Vagina (tissue), 2 donors: ENCODE data around the gene RBM10.

Source experiments
- POLR2A ChIP-seq, 2 donors: fragments of 450-650 bp; IDR thresholded peaks; one replicate each; pipeline ENCODE4 v1.6.1; 2017; ENCODE audit warnings: antibody characterized with exemption in 2 of 2, mild to moderate bottlenecking in 2 of 2, moderate library complexity in 2 of 2
- TF ChIP-seq, protein P1 (sequence below), 3 experiments: fragments of 450-650 bp in 2 of 3; fragments of 200-600 bp in 1 of 3; sonication (generic) in 1 of 3; IDR thresholded peaks; one replicate each; pipeline ENCODE4 v1.5.1; 2017 to 2019; ENCODE audit warnings: antibody characterized with exemption in 3 of 3, mild to moderate bottlenecking in 2 of 3, moderate library complexity in 2 of 3

DNA sequence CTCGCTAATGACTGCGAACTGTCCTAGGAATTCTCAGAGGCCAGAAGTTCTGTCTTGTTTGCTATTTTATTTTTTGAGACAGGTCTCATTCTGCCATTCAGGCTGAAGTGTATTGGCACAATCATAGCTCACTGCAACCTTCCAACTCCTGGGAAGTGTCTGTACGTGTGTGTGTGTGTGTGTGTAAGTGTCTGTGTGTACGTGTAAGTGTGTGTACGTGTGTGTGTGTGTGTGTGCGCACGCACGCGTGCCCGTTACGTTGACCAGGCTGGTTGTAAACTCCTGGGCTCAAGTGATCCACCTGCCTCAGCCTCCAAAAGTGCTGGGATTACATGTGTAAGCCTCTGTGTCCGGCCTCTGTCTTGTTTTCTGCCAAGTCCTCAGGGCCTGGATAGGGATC, 63.1 kb downstream of the RBM10 start:
- TF ChIP-seq, protein P1, sequence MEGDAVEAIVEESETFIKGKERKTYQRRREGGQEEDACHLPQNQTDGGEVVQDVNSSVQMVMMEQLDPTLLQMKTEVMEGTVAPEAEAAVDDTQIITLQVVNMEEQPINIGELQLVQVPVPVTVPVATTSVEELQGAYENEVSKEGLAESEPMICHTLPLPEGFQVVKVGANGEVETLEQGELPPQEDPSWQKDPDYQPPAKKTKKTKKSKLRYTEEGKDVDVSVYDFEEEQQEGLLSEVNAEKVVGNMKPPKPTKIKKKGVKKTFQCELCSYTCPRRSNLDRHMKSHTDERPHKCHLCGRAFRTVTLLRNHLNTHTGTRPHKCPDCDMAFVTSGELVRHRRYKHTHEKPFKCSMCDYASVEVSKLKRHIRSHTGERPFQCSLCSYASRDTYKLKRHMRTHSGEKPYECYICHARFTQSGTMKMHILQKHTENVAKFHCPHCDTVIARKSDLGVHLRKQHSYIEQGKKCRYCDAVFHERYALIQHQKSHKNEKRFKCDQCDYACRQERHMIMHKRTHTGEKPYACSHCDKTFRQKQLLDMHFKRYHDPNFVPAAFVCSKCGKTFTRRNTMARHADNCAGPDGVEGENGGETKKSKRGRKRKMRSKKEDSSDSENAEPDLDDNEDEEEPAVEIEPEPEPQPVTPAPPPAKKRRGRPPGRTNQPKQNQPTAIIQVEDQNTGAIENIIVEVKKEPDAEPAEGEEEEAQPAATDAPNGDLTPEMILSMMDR (IDR thresholded peaks at IDR 0.05), result no peak
- TF ChIP-seq POLR2A (IDR thresholded peaks at IDR 0.05), result no peak
